SU-DHL-6 (cell line): ENCODE measurements around the gene BCL7C.

Source experiments
- H2AFZ ChIP-seq: fragments of 200-600 bp; sonication (generic); 2 replicates; pipeline ENCODE4 v1.6.1; 2014; ENCODE audit warnings: low read depth, mild to moderate bottlenecking, moderate library complexity, mixed read lengths, antibody characterized with exemption, low read length; ENCODE audit not compliant: severe bottlenecking
- H3F3A ChIP-seq: fragments of 200-600 bp; shearing (Covaris generic); 2 replicates; pipeline ENCODE4 v1.6.0; 2016; ENCODE audit warnings: antibody characterized with exemption, mild to moderate bottlenecking; ENCODE audit not compliant: insufficient read depth
- H3K27ac ChIP-seq: fragments of 200-600 bp; sonication (generic); 2 replicates; pipeline ENCODE4 v1.5.1; 2016; ENCODE audit warnings: low read depth, mild to moderate bottlenecking, low read length, moderate library complexity, mixed read lengths
- H3K27me3 ChIP-seq: fragments of 200-600 bp; sonication (generic), shearing (Covaris generic); 2 replicates; pipeline ENCODE4 v1.6.0; 2014; ENCODE audit warnings: mild to moderate bottlenecking, low read length
- H3K36me3 ChIP-seq: fragments of 200-600 bp; sonication (generic); 2 replicates; pipeline ENCODE4 v1.6.1; 2014; ENCODE audit warnings: mild to moderate bottlenecking, low read length, mixed read lengths
- H3K4me2 ChIP-seq: fragments of 300-600, 200-600 bp; shearing (Covaris generic), sonication (generic); 2 replicates; pipeline ENCODE4 v1.6.0; 2014; ENCODE audit warnings: low read length, low read depth, mild to moderate bottlenecking; ENCODE audit not compliant: poor library complexity, severe bottlenecking
- H3K4me3 ChIP-seq: fragments of 200-600 bp; sonication (generic); 2 replicates; pipeline ENCODE4 v1.5.1; 2014; ENCODE audit warnings: antibody characterized with exemption, low read length, mild to moderate bottlenecking, mixed read lengths; ENCODE audit not compliant: insufficient read depth, poor library complexity, severe bottlenecking
- H3K79me2 ChIP-seq: fragments of 200-600 bp; sonication (generic); 2 replicates; pipeline ENCODE4 v1.6.1; 2014; ENCODE audit warnings: mild to moderate bottlenecking, low read length, moderate library complexity; ENCODE audit not compliant: insufficient read depth
- H3K9ac ChIP-seq: fragments of 200-600 bp; sonication (generic); 2 replicates; pipeline ENCODE4 v1.7.0; 2014; ENCODE audit warnings: mild to moderate bottlenecking, low read length
- H3K9me2 ChIP-seq: fragments of 200-600 bp; sonication (generic); replicated peaks from 2 replicates; pipeline ENCODE4 v1.6.1; 2014; ENCODE audit warnings: low read length; ENCODE audit not compliant: insufficient read depth
- H3K9me3 ChIP-seq: fragments of 200-600 bp; sonication (generic); 2 replicates; pipeline ENCODE4 v1.6.1; 2014; ENCODE audit warnings: low read length, mixed read lengths; ENCODE audit not compliant: insufficient read depth
- H4K20me1 ChIP-seq: fragments of 200-600 bp; sonication (generic); 2 replicates; pipeline ENCODE4 v1.6.1; 2014; ENCODE audit warnings: low read depth, mild to moderate bottlenecking, antibody characterized with exemption, low read length, moderate library complexity, mixed read lengths
- EZH2phosphoT487 ChIP-seq: fragments of 200-600 bp; sonication (generic), shearing (Covaris generic); conservative IDR thresholded peaks from 2 replicates; pipeline ENCODE4 v1.6.1; 2018; ENCODE audit warnings: mild to moderate bottlenecking, antibody characterized with exemption, low read length, moderate library complexity, mixed read lengths
- TF ChIP-seq, protein P1 (sequence below): fragments of 200-600 bp; sonication (generic); IDR thresholded peaks from one replicate; pipeline ENCODE4 v1.5.1; 2017; ENCODE audit warnings: antibody characterized with exemption, mild to moderate bottlenecking, low read length, moderate library complexity; ENCODE audit not compliant: insufficient read depth, poor library complexity, severe bottlenecking

BCL7C gene

DNA sequence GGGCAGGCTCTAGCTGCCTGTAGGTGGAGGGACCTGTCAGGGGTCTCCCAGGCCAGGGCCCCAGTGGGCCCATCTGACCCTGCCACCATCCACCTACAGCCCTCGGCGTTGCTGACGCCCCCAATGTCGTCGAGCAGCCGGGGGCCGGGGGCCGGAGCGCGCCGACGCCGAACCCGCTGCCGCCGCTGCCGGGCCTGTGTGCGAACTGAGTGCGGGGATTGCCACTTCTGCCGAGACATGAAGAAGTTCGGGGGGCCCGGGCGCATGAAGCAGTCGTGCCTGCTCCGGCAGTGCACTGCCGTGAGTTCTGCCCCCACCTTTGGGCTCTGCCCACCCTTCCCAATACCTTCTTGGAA lies 31.7 kb upstream of the BCL7C start:
- no peak overlapping the region for H3K4me3 ChIP-seq
- no peaks in the 10 kb centered on the region for H3K79me2 ChIP-seq
- H3K36me3 ChIP-seq: no peaks in the 10 kb centered on the region
- H3K27ac ChIP-seq: no peak overlapping the region
- no peak overlapping the region for H3K4me2 ChIP-seq
- no peaks in the 10 kb centered on the region for H4K20me1 ChIP-seq
- 0 out of 2 replicates have a peak, but pooled peaks cover 3% of the 10 kb centered on the region for H3F3A ChIP-seq
- no peak overlapping the region for H2AFZ ChIP-seq
- no peaks in the 10 kb centered on the region for H3K9me3 ChIP-seq
- no peak for TF ChIP-seq EZH2phosphoT487
- TF ChIP-seq, protein P1, sequence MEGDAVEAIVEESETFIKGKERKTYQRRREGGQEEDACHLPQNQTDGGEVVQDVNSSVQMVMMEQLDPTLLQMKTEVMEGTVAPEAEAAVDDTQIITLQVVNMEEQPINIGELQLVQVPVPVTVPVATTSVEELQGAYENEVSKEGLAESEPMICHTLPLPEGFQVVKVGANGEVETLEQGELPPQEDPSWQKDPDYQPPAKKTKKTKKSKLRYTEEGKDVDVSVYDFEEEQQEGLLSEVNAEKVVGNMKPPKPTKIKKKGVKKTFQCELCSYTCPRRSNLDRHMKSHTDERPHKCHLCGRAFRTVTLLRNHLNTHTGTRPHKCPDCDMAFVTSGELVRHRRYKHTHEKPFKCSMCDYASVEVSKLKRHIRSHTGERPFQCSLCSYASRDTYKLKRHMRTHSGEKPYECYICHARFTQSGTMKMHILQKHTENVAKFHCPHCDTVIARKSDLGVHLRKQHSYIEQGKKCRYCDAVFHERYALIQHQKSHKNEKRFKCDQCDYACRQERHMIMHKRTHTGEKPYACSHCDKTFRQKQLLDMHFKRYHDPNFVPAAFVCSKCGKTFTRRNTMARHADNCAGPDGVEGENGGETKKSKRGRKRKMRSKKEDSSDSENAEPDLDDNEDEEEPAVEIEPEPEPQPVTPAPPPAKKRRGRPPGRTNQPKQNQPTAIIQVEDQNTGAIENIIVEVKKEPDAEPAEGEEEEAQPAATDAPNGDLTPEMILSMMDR: no peak
- H3K9me2 ChIP-seq: no peaks in the 10 kb centered on the region
- H3K27me3 ChIP-seq: no peaks in the 10 kb centered on the region
- no peak overlapping the region for H3K9ac ChIP-seq

GRCh38 chr16:30924913-30925631 lies 31.2 kb upstream of the BCL7C start:
- no peak for TF ChIP-seq EZH2phosphoT487
- TF ChIP-seq, protein P1: no peak
- Histone ChIP-seq H3K79me2 (no peaks in the 10 kb centered on the region), H2AFZ (no peak overlapping the region), H3K27me3 (no peaks in the 10 kb centered on the region), H3K9ac (peak overlapping the region; percentile 66), H3K4me3 (no peak overlapping the region), H3K9me3 (no peaks in the 10 kb centered on the region), H4K20me1 (no peaks in the 10 kb centered on the region), H3K27ac (no peak overlapping the region), H3K36me3 (no peaks in the 10 kb centered on the region), H3K4me2 (peak overlapping the region; percentile 59), H3K9me2 (no peaks in the 10 kb centered on the region), H3F3A (0 out of 2 replicates have a peak, but pooled peaks cover 3% of the 10 kb centered on the region)

DNA sequence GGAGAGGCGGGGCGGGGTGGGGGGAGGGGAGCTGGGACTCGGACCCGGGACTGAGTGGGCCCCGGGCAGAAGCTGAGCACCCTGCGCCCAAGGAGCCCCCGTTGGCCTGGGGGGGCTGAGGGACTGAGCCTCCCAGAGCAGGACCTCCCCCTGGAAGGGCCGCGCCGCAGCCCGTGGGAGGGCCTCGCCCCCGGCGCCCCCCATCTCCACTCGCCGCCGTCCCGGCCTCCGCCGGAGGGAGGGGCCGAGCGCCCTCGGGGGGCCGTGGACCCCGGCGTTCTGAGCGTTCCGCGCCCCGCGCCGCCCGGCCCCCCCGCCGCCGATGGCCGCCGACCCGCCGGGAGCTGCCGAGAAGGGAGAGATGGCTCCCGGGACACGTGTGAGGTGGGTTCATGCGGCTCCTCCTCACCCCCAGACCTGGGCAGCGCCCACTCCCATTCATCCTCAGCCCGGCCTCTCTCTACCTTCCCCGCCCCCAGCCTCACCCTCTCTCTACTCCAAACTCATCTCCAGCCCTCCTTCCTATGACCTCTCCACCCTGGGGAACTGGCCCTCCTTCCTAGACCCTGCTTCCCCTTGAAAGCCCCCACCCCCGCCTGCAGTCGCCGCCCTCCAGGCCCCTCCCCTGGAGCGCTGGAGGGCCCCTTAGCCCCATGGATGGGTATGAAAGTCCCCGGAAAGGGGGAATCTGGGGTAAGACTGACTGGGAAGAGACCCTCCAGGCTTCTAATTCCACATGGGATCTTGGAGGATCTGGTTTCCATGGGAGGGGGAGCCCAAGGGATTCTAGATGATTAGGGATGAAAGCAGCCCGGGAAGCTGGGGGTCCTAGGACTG lies 30.4 kb upstream of the BCL7C start:
- peak overlapping the region; percentile 60 for H3K4me3 ChIP-seq
- H3K9ac ChIP-seq: peak overlapping the region; percentile 66
- H2AFZ ChIP-seq: no peak overlapping the region
- TF ChIP-seq, protein P1: no peak
- TF ChIP-seq EZH2phosphoT487: no peak
- H3K4me2 ChIP-seq: peak overlapping the region; percentile 59
- H3K9me2 ChIP-seq: no peaks in the 10 kb centered on the region
- no peaks in the 10 kb centered on the region for H3K27me3 ChIP-seq
- no peaks in the 10 kb centered on the region for H4K20me1 ChIP-seq
- H3K79me2 ChIP-seq: no peaks in the 10 kb centered on the region
- H3K9me3 ChIP-seq: no peaks in the 10 kb centered on the region
- no peak overlapping the region for H3K27ac ChIP-seq
- H3F3A ChIP-seq: 0 out of 2 replicates have a peak, but pooled peaks cover 3% of the 10 kb centered on the region
- no peaks in the 10 kb centered on the region for H3K36me3 ChIP-seq
